ENCODE measurements around the gene RASGRP1. TPM values are rescaled to one million over a fixed set of nuclear protein-coding genes. Genes with fewer than 3 reads are reported as not detected.
A peak's percentile ranks its signal among the peaks of the same experiment; 100 is the strongest.

Gene RASGRP1
- total and polyA plus RNA-seq, 10 of the 15 experiments (the other 5 are each of a cell fraction or from before 2014, with no cell fraction given): 5.6 to 234 (median 20.9) TPM

- TF ChIP-seq KDM1A (IDR thresholded peaks at IDR 0.05; ENCODE audit: borderline replicate concordance) (no peak), NKRF (conservative IDR thresholded peaks at IDR 0.05) (no peak), BACH1 (IDR thresholded peaks at IDR 0.05; ENCODE audit: borderline replicate concordance) (peak; percentile 99), SIX5 (IDR thresholded peaks at IDR 0.05; ENCODE audit: low read depth, low read length, severe bottlenecking) (no peak), CREB1 (IDR thresholded peaks at IDR 0.05; ENCODE audit: low read depth) (0 out of 2 replicates have a peak, but pooled peaks have one; percentile 10), SUPT20H (IDR thresholded peaks at IDR 0.05; ENCODE audit: borderline replicate concordance, control insufficient read depth, low read depth, low read length) (no peak), CEBPB (IDR thresholded peaks at IDR 0.05; ENCODE audit: borderline replicate concordance in 1 of 2, low read depth in 2 of 2, low read length in 2 of 2) (no peak), WRNIP1 (IDR thresholded peaks at IDR 0.05; ENCODE audit: borderline replicate concordance, low read depth, low read length) (no peak), TBL1XR1 (IDR thresholded peaks at IDR 0.05; ENCODE audit: low read depth, low read length) (no peak), KAT2A (conservative IDR thresholded peaks at IDR 0.05; ENCODE audit: control insufficient read depth, low read depth, low read length) (no peak), ZNF207 (IDR thresholded peaks at IDR 0.05; ENCODE audit: borderline replicate concordance) (peak; percentile 74; the same call in 1 of the 2 replicates), TCF12 (IDR thresholded peaks at IDR 0.05; ENCODE audit: low read depth, low read length) (peak; percentile 95), SUZ12 (IDR thresholded peaks at IDR 0.05; ENCODE audit: unreplicated experiment) (no peak), ATF7 (IDR thresholded peaks at IDR 0.05; ENCODE audit: low read depth) (no peak), STAT1 (conservative IDR thresholded peaks at IDR 0.05) (no peak), ATF3 (IDR thresholded peaks at IDR 0.05; ENCODE audit: borderline replicate concordance, extremely low read depth, low read depth, low read length) (no peak), PAX8 (IDR thresholded peaks at IDR 0.05) (no peak), RBBP5 (conservative IDR thresholded peaks at IDR 0.05) (no peak), PML (IDR thresholded peaks at IDR 0.05; ENCODE audit: low read length) (no peak), POLR2A (IDR thresholded peaks at IDR 0.05; ENCODE audit: low read depth, low read length) (no peak; the same call in 1 of the 2 replicates), EGR1 (IDR thresholded peaks at IDR 0.05; ENCODE audit: borderline replicate concordance in 1 of 2, low read depth in 2 of 2, low read length in 2 of 2) (peak in 1 of 2 experiments; percentile 78; a peak in 2 of 3 replicates), CTCF (IDR thresholded peaks at IDR 0.05 in 2 of 3, conservative IDR thresholded peaks at IDR 0.05 in 1 of 3; ENCODE audit: control insufficient read depth in 2 of 3, extremely low read depth in 1 of 3, insufficient read depth in 1 of 3, low read depth in 3 of 3, low read length in 3 of 3) (peak; percentile 88 to 95 (median 94)), TCF3 (IDR thresholded peaks at IDR 0.05; ENCODE audit: borderline replicate concordance, insufficient read depth, low read depth, low read length) (peak; percentile 95), ZNF622 (IDR thresholded peaks at IDR 0.05) (no peak), POLR2AphosphoS5 (IDR thresholded peaks at IDR 0.05; ENCODE audit: low read length) (peak; percentile 55; the same call in 1 of the 2 replicates)
These were observed 693 bp downstream of the RASGRP1 start (continued) for GRCh38 chr15:38563723-38564519.

All from GM12878 (cell line).